Activated CD8-positive, alpha-beta memory T cell treated with anti-CD3 and anti-CD28 coated beads, Interleukin-2, amount 50 U/mL, for 48 hours (primary cell): ENCODE measurements around the gene COX14.
"Not testable (repeated sequence)": the region's sequence is repeated elsewhere in the genome, so short reads cannot be mapped to it uniquely, and the experiment has no call there.

ENCODE experiments used
- DNase-seq: peaks from one replicate; pipeline ENCODE4 v3.0.0-alpha.2; 2020

COX14 gene

DNA sequence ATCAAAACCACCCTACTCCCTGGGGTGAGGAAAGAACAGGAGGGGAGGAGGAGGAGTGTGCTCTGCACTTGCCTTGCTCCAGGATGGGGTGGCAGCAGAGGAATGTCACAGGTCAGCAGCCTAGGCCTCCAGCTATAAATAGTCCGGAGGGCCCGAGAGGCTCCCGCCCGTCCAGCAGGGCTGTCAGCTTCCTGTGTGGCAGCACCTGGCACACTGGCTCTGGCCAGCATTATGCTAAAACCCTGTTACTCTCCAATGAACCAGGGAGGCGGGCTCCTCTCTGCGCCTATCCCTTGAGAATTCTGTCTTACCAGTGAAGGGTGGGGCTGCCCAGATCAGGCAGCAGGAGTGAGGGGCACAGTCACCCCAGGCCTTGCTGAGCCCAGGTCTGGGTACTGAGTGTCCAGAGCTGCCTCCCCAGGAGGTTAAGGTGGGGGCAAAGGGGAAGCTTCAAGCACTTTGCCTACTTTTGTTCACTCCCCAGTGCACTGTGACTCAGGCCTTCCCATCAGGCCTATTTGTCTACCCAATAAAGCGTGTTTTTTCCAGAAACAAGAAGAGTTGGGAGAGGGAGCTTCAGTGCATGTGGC lies 1.2 kb upstream of the COX14 start:
- no peak for DNase-seq

GRCh38 chr12:50111395-50111692 lies 692 bp upstream of the COX14 start:
- DNase-seq: no peak

GRCh38 chr12:50112456-50113218 lies 601 bp downstream of the COX14 start:
- no peak for DNase-seq

- DNase-seq: no peak
These were observed 5.1 kb downstream of the COX14 start for GRCh38 chr12:50117057-50117622.

DNA sequence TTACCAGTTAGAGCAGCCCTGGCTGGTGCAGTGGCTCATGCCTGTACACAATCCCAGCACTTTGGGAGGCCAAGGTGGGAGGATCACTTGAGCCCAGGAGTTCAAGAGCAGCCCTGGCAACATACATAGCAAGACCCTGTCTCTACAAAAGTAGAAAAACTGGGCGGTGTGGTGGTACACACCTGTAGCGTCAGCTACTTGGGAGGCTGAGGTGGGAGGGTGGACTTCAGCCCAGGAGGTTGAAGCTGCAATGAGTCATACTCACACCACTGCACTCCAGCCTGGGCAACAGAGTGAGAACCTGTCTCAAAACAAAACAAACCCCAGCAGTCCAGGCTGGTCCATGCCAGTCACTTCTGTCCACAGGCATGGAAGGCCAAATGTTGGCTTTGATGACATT lies 7.4 kb downstream of the COX14 start:
- DNase-seq: no peak

- peak; percentile 34 for DNase-seq
These were observed 8.5 kb downstream of the COX14 start for GRCh38 chr12:50120521-50120920.

- peak; percentile 47 for DNase-seq
These were observed 8.9 kb downstream of the COX14 start for GRCh38 chr12:50120953-50121352.

GRCh38 chr12:50121641-50122040 lies 9.6 kb downstream of the COX14 start:
- DNase-seq: no peak

GRCh38 chr12:50123203-50123602 lies 11.2 kb downstream of the COX14 start:
- no peak for DNase-seq

DNA sequence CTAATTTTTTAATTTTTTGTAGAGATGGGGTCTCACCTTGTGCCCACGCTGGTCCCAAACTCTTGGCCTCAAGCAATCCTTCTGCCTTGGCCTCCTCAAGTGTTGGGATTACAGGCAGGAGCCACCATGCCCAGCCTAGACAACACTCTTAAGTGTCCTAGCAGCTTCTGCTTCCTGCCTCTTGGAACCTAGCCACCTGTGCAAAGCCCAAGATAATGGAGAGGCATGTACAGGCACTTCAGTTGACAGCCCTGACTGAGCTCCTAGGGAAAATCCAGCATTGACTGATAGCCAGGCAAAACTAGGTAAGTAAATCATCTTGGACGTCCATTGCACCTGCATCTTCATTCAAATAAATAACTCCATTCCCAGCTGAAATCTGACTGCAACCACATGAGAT lies 15.5 kb downstream of the COX14 start:
- peak; percentile 47 for DNase-seq

GRCh38 chr12:50129290-50129689 lies 17.3 kb downstream of the COX14 start:
- no peak for DNase-seq

GRCh38 chr12:50132505-50133135 lies 20.6 kb downstream of the COX14 start:
- DNase-seq: peak; percentile 37

DNA sequence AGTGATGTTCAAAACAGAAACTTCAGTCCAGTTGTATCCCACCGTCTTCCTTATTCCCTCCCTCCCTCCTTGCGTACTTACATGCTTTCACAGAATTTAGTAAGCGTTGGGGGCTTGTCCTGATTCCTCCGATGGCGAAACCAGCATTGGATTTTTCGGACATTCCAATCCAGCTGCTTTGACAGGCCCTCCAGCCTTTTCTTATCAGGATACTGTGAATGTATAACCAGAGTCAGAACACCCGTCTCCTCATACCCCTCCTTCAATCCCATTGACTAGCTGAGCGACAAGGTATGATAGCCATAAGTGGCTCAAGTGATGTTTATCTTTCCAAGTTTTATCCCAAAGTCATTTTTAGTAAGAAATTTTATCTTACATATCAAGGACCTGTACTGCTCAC lies 31.0 kb downstream of the COX14 start:
- no peak for DNase-seq

DNA sequence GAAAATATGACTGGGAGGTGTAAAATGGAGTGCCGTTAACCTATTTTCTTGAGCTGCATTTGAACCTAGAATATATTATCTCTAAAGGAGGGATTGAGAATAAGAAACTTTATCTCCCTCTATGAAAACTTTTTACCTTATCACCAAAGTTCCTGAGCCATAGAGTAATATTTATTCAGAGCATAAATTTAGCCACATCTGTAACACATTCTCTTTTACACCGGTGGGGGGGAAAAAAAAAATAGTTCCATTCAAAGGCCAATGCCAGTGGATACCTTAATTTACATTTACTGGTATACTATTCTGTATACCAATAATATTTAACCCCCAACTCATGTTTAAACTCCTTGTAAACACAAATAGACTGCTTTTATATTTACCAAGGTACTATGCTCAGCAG lies 33.4 kb downstream of the COX14 start:
- DNase-seq: no peak

- no peak for DNase-seq
These were observed 35.2 kb downstream of the COX14 start for GRCh38 chr12:50147281-50147680.

DNA sequence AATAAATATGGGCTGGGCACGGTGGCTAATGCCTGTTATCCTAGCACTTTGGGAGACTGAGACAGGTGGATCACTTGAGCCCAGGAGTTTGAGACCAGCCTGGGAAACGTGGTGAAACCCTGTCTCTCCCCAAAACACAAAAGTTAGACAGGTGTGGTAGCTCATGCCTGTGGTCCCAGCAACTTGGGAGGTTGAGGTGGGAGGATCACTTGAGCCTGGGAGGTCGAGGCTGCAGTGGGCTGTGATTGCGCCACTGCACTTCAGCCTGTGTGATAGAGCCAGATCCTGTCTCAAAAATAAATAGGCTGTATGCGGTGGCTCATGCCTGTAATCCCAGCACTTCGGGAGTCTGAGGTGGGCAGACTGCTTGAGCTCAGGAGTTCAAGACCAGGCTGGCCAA lies 36.0 kb downstream of the COX14 start:
- DNase-seq: peak; percentile 35

DNA sequence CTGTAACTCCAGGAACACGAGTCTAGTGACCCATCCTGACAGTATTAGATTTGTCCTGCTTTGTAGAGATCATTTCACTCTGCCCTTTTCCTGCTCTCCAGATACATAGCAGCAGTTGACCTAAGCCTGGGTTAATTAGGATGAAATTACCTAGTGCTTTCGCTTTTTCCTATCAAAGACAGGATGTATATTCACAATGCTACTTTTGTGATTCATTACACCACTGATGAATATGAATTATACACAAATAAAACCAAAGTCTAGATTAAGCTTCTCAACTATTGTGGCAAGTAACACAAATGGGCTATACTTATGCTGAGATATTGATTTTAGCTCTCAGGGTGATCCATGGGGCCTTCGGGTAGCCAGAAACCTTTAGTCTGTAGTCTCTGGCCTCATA lies 37.3 kb downstream of the COX14 start:
- DNase-seq: no peak

GRCh38 chr12:50151047-50151687 lies 39.1 kb downstream of the COX14 start:
- DNase-seq: no peak

GRCh38 chr12:50154947-50155346 lies 42.9 kb downstream of the COX14 start:
- DNase-seq: not testable (repeated sequence)

DNA sequence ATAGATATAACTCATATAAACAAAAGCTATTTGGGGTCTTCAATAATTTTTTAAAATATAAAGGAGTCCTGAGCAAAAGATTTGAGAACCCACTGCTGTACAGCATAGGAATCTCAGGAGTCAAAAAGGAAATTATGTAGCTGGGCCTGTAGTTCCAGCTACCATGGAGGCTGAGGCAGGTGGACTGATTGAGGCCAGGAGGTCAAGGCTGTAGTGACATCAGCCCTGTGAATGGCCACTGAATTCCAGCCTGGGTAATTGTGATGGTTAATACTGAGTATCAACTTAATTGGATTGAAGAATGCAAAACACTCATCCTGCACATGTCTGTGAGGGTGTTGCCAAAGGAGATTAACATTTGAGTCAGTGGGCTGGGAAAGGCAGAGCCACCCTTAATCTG lies 44.6 kb downstream of the COX14 start:
- DNase-seq: no peak

GRCh38 chr12:50157259-50157658 lies 45.2 kb downstream of the COX14 start:
- DNase-seq: no peak

DNA sequence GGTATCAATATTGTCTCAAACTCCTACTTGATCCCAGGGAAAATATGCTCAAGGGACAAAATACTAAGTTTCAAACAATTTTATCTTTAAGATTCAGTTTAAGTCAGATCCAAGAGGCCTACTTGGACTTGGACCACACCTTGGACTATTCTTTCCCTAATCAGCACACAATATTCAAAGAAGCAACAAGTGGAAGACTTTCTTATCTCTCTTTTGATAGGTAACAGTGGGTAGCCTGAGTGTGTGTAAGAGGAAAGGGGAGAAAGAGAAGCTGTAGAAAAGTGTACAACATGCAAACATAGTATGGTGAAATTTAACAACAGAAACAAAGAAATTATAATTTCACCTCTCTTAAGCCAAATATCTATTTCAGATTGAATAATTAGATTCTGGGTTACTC lies 48.6 kb downstream of the COX14 start:
- DNase-seq: no peak

DNA sequence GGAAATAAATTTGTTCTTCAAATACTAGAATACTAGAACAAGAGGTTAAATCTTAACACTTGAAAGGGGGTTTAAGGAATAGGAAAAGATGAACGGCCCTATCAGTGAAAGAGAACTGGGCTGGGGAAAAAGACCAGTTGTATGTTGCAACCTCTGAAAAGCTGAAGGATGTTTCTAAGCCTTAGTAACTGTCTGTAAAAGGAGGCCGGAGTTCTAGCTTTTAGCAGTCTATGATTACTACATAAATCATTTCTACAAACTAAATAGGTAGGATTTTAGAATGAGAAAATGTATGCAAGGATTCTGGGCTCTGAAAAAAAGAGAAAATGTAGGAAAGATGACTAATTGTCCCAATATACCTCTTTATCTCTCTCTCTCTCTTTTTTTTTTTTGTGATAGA lies 50.2 kb downstream of the COX14 start:
- DNase-seq: no peak

GRCh38 chr12:50164963-50165362 lies 52.9 kb downstream of the COX14 start:
- peak; percentile 45 for DNase-seq
